ENCODE measurements around the gene SLC12A8. TPM values are rescaled to one million over a fixed set of nuclear protein-coding genes. Genes with fewer than 3 reads are reported as not detected.

The SLC12A8 gene
- total and polyA plus RNA-seq, 4 experiments from 2014 or later: not detected

DNA sequence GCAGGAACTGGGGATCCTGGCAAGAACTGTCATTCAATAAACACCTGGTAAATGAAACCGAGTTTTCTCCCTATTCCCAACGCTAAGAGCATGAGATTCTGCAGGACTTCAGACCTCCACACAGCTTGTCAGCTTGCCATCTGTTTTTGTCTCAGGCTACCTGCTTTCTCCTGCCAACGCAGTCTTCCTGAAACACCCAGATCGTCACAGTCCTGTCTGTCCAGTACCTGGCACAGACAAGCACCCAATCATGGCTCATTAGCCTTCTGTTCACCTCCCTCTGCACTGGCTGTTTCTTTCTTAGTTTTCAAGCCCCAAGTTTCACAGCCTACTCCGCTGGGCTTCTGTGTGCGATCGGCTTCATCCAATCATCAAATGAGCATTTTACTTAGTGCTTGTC, 5.0 kb downstream of the SLC12A8 start:
- intact Hi-C loops (cut with micrococcal nuclease): no loop called here
- peaks cover 0 to 4% of the 10 kb centered on the region in 2 donors for H3K36me3 Mint-ChIP-seq
- H3K4me3 ChIP-seq (ENCODE audit: low read length in 2 of 2): no peak overlapping the region
- no peak overlapping the region for H3K4me3 Mint-ChIP-seq
- CTCF ChIA-PET (ENCODE audit: partially characterized antibody): no interaction called here
- H3K27me3 ChIP-seq (ENCODE audit: insufficient read depth, low read length): peaks cover 8% of the 10 kb centered on the region
- POLR2A ChIA-PET (ENCODE audit: partially characterized antibody): no interaction called here
- H3K4me1 Mint-ChIP-seq: peaks cover 0 to 6% (median 0%) of the 10 kb centered on the region in 4 donors
- peaks cover 29 to 33% of the 10 kb centered on the region in 2 donors for H3K27me3 Mint-ChIP-seq
- peaks cover 0 to 4% (median under 1%) of the 10 kb centered on the region in 8 donors for H3K9me3 Mint-ChIP-seq
- no peaks in the 10 kb centered on the region for H3K9me3 ChIP-seq (ENCODE audit: control insufficient read depth in 1 of 2, low read length in 2 of 2)
- no peak overlapping the region for H3K27ac Mint-ChIP-seq
- no peaks in the 10 kb centered on the region for H3K36me3 ChIP-seq (ENCODE audit: insufficient read depth, low read length)
- peaks cover 6% of the 10 kb centered on the region for H3K4me1 ChIP-seq (ENCODE audit: insufficient read depth, low read length)
- no peak for DNase-seq
- H3K27ac ChIP-seq (ENCODE audit: low read depth, low read length): no peak overlapping the region

DNA sequence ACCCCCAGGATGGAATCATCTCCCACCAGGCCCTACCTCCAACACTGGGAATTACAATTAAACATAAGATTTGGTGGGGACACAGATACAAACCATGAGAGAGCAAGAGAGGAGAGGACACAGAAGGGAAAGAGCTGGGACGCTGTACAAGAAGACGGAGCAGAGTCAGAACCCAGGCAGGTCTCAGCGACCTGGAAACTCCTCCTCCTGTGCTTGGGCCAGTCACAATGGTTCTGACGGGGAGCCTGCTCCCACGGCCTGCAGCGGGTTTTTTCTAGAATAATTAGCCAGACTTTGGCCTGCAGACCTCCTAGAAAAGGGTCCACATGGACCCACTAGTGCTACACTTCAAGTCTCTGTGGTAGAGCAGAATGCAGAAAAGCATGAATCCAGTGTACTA, 5.6 kb downstream of the SLC12A8 start:
- H3K4me1 Mint-ChIP-seq: peaks cover 0 to 4% (median 0%) of the 10 kb centered on the region in 4 donors
- no peak for DNase-seq
- CTCF ChIA-PET (ENCODE audit: partially characterized antibody): no interaction called here
- Histone ChIP-seq H3K4me3 (ENCODE audit: low read length in 2 of 2) (no peak overlapping the region), H3K27me3 (ENCODE audit: insufficient read depth, low read length) (peaks cover 7% of the 10 kb centered on the region), H3K27ac (ENCODE audit: low read depth, low read length) (no peak overlapping the region), H3K4me1 (ENCODE audit: insufficient read depth, low read length) (peaks cover under 1% of the 10 kb centered on the region), H3K36me3 (ENCODE audit: insufficient read depth, low read length) (no peaks in the 10 kb centered on the region), H3K9me3 (ENCODE audit: control insufficient read depth in 1 of 2, low read length in 2 of 2) (no peaks in the 10 kb centered on the region)
- H3K4me3 Mint-ChIP-seq: no peak overlapping the region
- H3K27ac Mint-ChIP-seq: no peak overlapping the region
- peaks cover 0 to 7% (median 5%) of the 10 kb centered on the region in 8 donors for H3K9me3 Mint-ChIP-seq
- intact Hi-C loops (cut with micrococcal nuclease): no loop called here
- peaks cover 0 to 4% of the 10 kb centered on the region in 2 donors for H3K36me3 Mint-ChIP-seq
- H3K27me3 Mint-ChIP-seq: peaks cover 31 to 36% of the 10 kb centered on the region in 2 donors
- POLR2A ChIA-PET (ENCODE audit: partially characterized antibody): no interaction called here

DNA sequence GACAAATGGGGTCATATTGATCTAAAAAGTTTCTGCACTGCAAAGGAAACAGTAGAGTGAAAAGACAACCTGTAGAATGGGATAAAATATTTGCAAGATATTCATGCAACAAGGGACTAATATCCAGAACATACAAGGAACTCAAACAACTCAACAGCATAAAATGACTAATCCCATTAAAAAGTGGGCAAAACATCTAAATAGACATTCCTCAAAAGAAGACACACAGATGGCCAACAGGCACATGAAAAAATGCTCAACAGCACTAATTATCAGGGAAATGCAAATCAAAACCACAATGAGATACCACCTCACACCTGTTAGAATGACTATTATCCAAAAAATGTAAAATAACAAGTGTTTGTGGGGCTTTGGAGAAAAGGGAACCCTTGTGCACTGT, 8.8 kb downstream of the SLC12A8 start:
- Histone ChIP-seq H3K9me3 (ENCODE audit: control insufficient read depth in 1 of 2, low read length in 2 of 2) (no peaks in the 10 kb centered on the region), H3K4me1 (ENCODE audit: insufficient read depth, low read length) (no peaks in the 10 kb centered on the region), H3K4me3 (ENCODE audit: low read length in 2 of 2) (no peak overlapping the region), H3K27ac (ENCODE audit: low read depth, low read length) (no peak overlapping the region), H3K36me3 (ENCODE audit: insufficient read depth, low read length) (no peaks in the 10 kb centered on the region), H3K27me3 (ENCODE audit: insufficient read depth, low read length) (no peaks in the 10 kb centered on the region)
- H3K4me3 Mint-ChIP-seq: no peak overlapping the region
- ChIA-PET POLR2A (ENCODE audit: partially characterized antibody) (no interaction called here), CTCF (ENCODE audit: partially characterized antibody) (no interaction called here)
- H3K27me3 Mint-ChIP-seq: peaks cover 8 to 15% of the 10 kb centered on the region in 2 donors
- H3K4me1 Mint-ChIP-seq: peaks cover 0 to 5% (median 0%) of the 10 kb centered on the region in 4 donors
- peaks cover 0 to 4% of the 10 kb centered on the region in 2 donors for H3K36me3 Mint-ChIP-seq
- DNase-seq: no peak
- H3K27ac Mint-ChIP-seq: no peak overlapping the region
- intact Hi-C loops (cut with micrococcal nuclease): no loop called here
- peaks cover 0 to 7% (median 5%) of the 10 kb centered on the region in 8 donors for H3K9me3 Mint-ChIP-seq

DNA sequence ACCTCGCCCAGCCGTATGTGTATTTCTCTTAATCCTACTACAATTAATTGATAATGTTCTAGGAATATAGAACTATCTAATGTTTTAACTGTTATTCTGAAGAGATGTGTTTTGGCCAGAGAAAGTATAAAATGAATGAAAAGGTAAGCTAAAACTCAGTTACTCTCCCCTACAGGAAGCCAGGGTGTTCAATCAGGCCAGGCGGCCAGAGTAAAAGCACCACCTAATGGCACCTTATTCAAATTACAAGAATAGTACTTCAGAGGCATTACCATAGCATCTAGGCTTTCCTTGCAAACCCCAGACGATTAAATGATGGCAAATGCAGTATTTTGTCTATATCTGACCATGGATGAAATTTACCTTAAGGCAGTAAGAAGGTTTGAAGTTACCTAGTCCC, 10.4 kb downstream of the SLC12A8 start:
- H3K4me1 ChIP-seq (ENCODE audit: insufficient read depth, low read length): no peaks in the 10 kb centered on the region
- H3K27ac Mint-ChIP-seq: no peak overlapping the region
- H3K4me1 Mint-ChIP-seq: peaks cover 0 to 5% (median 0%) of the 10 kb centered on the region in 4 donors
- intact Hi-C loops (cut with micrococcal nuclease): no loop called here
- no peaks in the 10 kb centered on the region for H3K36me3 ChIP-seq (ENCODE audit: insufficient read depth, low read length)
- POLR2A ChIA-PET (ENCODE audit: partially characterized antibody): no interaction called here
- peaks cover 6 to 9% of the 10 kb centered on the region in 2 donors for H3K27me3 Mint-ChIP-seq
- CTCF ChIA-PET (ENCODE audit: partially characterized antibody): interaction anchor here (1.5 kb wide), 1 partner anchor 206 kb away, joined by 3 read pairs; no protein-coding TSS in a partner anchor
- no peak overlapping the region for H3K27ac ChIP-seq (ENCODE audit: low read depth, low read length)
- no peaks in the 10 kb centered on the region for H3K36me3 Mint-ChIP-seq
- H3K9me3 ChIP-seq (ENCODE audit: control insufficient read depth in 1 of 2, low read length in 2 of 2): no peaks in the 10 kb centered on the region
- DNase-seq: no peak
- H3K9me3 Mint-ChIP-seq: peaks cover 0 to 7% (median 5%) of the 10 kb centered on the region in 8 donors
- H3K27me3 ChIP-seq (ENCODE audit: insufficient read depth, low read length): no peaks in the 10 kb centered on the region
- H3K4me3 Mint-ChIP-seq: no peak overlapping the region
- H3K4me3 ChIP-seq (ENCODE audit: low read length in 2 of 2): no peak overlapping the region

DNA sequence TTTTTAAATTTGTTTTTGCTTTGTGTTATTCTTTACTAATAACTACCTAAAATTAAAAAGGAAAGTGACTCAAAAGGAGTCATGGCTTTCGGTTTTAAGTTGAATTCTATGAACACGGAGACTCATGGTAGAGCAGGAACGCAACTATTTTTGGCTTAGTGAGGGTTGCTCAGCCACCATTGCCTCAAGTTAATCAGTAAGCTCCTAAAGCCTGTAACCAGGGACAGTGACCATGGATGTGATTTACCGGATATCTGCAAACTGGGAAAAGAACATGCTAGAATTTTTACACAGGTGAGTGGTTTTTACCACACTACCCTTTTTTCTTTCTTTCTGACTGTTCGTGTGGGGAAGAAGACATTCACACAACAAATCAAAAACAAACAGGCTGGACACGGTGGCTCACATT, 11.8 kb downstream of the SLC12A8 start:
- H3K4me1 Mint-ChIP-seq: peaks cover 0 to 5% (median 0%) of the 10 kb centered on the region in 4 donors
- H3K4me1 ChIP-seq (ENCODE audit: insufficient read depth, low read length): no peaks in the 10 kb centered on the region
- H3K4me3 ChIP-seq (ENCODE audit: low read length in 2 of 2): no peak overlapping the region
- peak overlapping the region in 1 of 8 donors; percentile 22 for H3K4me3 Mint-ChIP-seq
- peaks cover 0 to 7% (median 5%) of the 10 kb centered on the region in 8 donors for H3K9me3 Mint-ChIP-seq
- no peak for DNase-seq
- H3K27me3 ChIP-seq (ENCODE audit: insufficient read depth, low read length): no peaks in the 10 kb centered on the region
- intact Hi-C loops (cut with micrococcal nuclease): no loop called here
- H3K27me3 Mint-ChIP-seq: peaks cover 6 to 9% of the 10 kb centered on the region in 2 donors
- ChIA-PET POLR2A (ENCODE audit: partially characterized antibody) (no interaction called here), CTCF (ENCODE audit: partially characterized antibody) (no interaction called here)
- no peak overlapping the region for H3K27ac Mint-ChIP-seq
- H3K36me3 ChIP-seq (ENCODE audit: insufficient read depth, low read length): no peaks in the 10 kb centered on the region
- H3K27ac ChIP-seq (ENCODE audit: low read depth, low read length): no peak overlapping the region
- H3K9me3 ChIP-seq (ENCODE audit: control insufficient read depth in 1 of 2, low read length in 2 of 2): no peaks in the 10 kb centered on the region
- H3K36me3 Mint-ChIP-seq: no peaks in the 10 kb centered on the region

DNA sequence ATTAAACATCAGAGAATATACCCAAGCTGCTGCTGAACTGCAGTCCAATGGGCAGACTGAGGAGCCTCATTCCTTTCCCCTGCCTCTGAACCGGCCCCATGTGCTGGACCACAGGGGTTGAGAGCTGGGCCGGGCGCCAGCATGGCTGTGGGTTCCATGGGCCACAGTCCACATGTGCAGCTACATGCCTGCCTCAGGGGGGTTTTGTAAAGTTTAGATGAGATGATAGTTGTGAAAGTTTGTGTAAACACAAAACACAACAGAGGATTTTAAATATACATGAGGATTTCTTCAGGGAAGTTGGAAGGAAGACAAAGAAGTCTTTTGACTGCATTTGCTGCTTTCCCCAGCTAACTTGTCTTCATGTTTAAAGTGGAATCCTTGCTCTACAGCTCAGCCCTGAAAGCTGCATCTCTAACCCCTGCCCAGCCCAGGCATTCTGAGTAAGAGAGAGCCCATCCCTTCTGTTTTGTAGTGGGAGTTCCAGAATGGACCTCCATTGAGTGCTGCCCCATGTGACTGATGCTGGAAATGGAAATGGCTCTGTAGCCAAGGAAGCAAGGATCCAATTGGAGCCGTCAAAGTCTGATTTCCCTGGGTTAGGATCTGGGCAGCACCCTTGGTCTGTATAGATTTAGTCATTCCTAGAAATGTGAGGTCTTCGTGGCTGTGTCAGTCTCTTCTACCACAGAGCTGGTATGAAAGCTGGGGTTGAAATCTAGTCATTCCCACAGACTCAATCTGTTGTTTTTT, 17.5 kb downstream of the SLC12A8 start:
- no peaks in the 10 kb centered on the region for H3K27me3 ChIP-seq (ENCODE audit: insufficient read depth, low read length)

DNA sequence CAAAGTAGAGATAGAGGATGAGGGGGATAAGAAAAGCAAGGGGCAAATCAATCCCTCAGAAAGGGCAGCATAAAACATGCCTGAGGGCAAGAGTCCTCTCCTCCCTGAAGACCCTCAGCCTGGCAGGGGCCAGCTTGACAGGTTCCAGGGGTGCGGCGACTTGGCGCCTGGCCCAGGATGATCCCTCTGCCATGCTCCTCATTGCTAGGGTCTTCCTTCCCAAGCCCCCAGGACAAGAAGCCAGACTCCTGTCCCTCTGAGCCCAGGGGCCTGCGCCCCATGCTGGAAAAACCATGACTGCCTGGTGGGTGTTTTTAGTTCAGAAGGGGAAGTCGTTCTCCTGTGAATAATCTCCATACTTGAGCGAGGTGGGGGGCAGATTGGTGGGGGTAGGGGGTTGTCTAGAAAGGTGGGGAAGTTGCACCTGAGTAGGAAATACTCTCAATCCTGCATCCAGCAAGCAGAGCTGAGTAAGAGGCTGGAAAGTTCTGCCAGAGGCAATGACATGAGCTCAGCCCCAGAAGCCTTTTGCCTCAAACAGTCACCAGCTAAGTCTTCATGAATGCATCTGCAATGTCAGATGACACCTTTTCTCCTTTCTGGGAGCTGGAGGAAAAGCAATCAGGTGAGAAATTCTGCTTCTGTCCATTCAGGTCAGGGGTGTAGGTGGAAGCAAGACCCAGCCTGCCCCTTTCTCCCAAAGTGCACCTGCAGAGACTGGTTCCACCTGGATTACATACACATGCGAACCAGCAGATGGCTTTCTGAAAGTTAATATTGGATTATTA, 18.3 kb downstream of the SLC12A8 start:
- Histone ChIP-seq H3K4me3 (ENCODE audit: low read length in 2 of 2) (no peak overlapping the region), H3K27me3 (ENCODE audit: insufficient read depth, low read length) (no peaks in the 10 kb centered on the region), H3K4me1 (ENCODE audit: insufficient read depth, low read length) (no peaks in the 10 kb centered on the region), H3K36me3 (ENCODE audit: insufficient read depth, low read length) (no peaks in the 10 kb centered on the region), H3K27ac (ENCODE audit: low read depth, low read length) (no peak overlapping the region), H3K9me3 (ENCODE audit: control insufficient read depth in 1 of 2, low read length in 2 of 2) (no peaks in the 10 kb centered on the region)
- H3K9me3 Mint-ChIP-seq: no peaks in the 10 kb centered on the region
- intact Hi-C loops (cut with micrococcal nuclease): no loop called here
- no peak overlapping the region for H3K27ac Mint-ChIP-seq
- H3K36me3 Mint-ChIP-seq: no peaks in the 10 kb centered on the region
- H3K27me3 Mint-ChIP-seq: peaks cover 2% of the 10 kb centered on the region in 2 donors
- no peaks in the 10 kb centered on the region for H3K4me1 Mint-ChIP-seq
- no peak for DNase-seq
- no peak overlapping the region for H3K4me3 Mint-ChIP-seq
- CTCF ChIA-PET (ENCODE audit: partially characterized antibody): no interaction called here
- POLR2A ChIA-PET (ENCODE audit: partially characterized antibody): no interaction called here

More for the DNA sequence above, 17.5 kb downstream of the SLC12A8 start:
- no peaks in the 10 kb centered on the region for H3K4me1 ChIP-seq (ENCODE audit: insufficient read depth, low read length)
- no peak for DNase-seq
- H3K4me3 ChIP-seq (ENCODE audit: low read length in 2 of 2): no peak overlapping the region
- Mint-ChIP-seq H3K4me1 (peaks cover 0 to 2% (median 0%) of the 10 kb centered on the region in 4 donors), H3K4me3 (no peak overlapping the region), H3K27ac (no peak overlapping the region), H3K36me3 (no peaks in the 10 kb centered on the region), H3K9me3 (no peaks in the 10 kb centered on the region), H3K27me3 (peaks cover 2% of the 10 kb centered on the region in 2 donors)
- ChIA-PET CTCF (ENCODE audit: partially characterized antibody) (no interaction called here), POLR2A (ENCODE audit: partially characterized antibody) (no interaction called here)
- no peaks in the 10 kb centered on the region for H3K9me3 ChIP-seq (ENCODE audit: control insufficient read depth in 1 of 2, low read length in 2 of 2)
- H3K27ac ChIP-seq (ENCODE audit: low read depth, low read length): no peak overlapping the region
- no peaks in the 10 kb centered on the region for H3K36me3 ChIP-seq (ENCODE audit: insufficient read depth, low read length)
- intact Hi-C loops (cut with micrococcal nuclease): no loop called here
